ENCODE results near the gene SPIB.

The SPIB gene

DNA sequence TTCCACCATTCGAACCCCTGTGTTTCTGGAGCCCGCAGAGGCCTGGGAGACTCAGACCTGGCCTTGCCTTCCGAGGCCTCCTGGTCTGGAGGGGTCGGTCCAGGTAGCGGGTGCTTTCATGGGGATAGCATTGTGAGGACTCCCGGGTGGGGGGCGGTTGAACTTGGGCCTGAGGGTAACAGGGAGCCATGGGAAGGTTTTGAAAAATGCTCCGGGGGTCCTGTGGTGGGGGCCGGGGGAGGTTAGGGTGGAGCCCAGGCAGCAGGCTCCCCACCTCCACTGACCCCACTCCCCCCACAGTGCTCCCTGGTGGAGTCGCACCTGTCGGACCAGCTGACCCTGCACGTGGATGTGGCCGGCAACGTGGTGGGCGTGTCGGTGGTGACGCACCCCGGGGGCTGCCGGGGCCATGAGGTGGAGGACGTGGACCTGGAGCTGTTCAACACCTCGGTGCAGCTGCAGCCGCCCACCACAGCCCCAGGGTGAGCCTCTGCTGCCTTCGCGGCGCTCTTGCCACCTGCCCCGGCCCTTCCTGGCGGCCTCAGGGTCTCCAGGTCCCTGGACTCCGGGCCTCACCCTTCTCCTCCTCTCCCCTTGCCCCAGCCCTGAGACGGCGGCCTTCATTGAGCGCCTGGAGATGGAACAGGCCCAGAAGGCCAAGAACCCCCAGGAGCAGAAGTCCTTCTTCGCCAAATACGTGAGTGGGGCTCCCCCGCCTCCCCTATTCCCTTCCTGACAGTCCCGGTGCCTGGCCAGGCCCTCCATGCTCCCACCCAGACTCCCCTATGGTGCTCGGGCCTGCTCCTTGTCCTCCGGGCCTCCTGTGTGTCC, 61.8 kb downstream of the SPIB start:
- peaks cover 43% of the 10 kb centered on the region for H3K36me3 Mint-ChIP-seq (ENCODE audit: low read depth)
- H3K9me3 Mint-ChIP-seq: peaks cover 23% of the 10 kb centered on the region
- peaks cover 9% of the 10 kb centered on the region for H3K27me3 Mint-ChIP-seq (ENCODE audit: low read depth, poor library complexity)
- DNase-seq: no peak
- H3K27ac Mint-ChIP-seq: peak overlapping the region; percentile 37
- H3K4me3 Mint-ChIP-seq: no peak overlapping the region
- H3K4me1 Mint-ChIP-seq: peaks cover 21% of the 10 kb centered on the region
- TF ChIP-seq, protein P1, sequence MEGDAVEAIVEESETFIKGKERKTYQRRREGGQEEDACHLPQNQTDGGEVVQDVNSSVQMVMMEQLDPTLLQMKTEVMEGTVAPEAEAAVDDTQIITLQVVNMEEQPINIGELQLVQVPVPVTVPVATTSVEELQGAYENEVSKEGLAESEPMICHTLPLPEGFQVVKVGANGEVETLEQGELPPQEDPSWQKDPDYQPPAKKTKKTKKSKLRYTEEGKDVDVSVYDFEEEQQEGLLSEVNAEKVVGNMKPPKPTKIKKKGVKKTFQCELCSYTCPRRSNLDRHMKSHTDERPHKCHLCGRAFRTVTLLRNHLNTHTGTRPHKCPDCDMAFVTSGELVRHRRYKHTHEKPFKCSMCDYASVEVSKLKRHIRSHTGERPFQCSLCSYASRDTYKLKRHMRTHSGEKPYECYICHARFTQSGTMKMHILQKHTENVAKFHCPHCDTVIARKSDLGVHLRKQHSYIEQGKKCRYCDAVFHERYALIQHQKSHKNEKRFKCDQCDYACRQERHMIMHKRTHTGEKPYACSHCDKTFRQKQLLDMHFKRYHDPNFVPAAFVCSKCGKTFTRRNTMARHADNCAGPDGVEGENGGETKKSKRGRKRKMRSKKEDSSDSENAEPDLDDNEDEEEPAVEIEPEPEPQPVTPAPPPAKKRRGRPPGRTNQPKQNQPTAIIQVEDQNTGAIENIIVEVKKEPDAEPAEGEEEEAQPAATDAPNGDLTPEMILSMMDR (IDR thresholded peaks at IDR 0.05): no peak
